SK-MEL-5 (cell line): ENCODE data around the gene BTBD9. TPM values are rescaled to one million over a fixed set of nuclear protein-coding genes. Genes with fewer than 3 reads are reported as not detected.
"Not testable (repeated sequence)": the region's sequence is repeated elsewhere in the genome, so short reads cannot be mapped to it uniquely, and the experiment has no call there.

Source experiments
- DNase-seq: peaks from one replicate; pipeline ENCODE4 v3.0.0-alpha.2; 2016; ENCODE audit warnings: low read depth, low spot score
- in situ Hi-C: cut with HindIII; loops from 2 replicates; pipeline ENCODE4 v1.10.0; 2016; ENCODE audit warnings: low sequenced_read_pairs, high pct_unique_total_duplicates, low pct_unique_long_range_greater_than_20kb
- total RNA-seq: library from RNA; depleted of rRNA; stranded (reverse); fragments of >200 nt; shearing (Covaris generic); gene quantifications from 2 replicates; pipeline ENCODE4 v1.2.3, GENCODE V29; 2014

Gene BTBD9
- total RNA-seq, 1 experiment from 2014 or later, result 11.9 TPM

DNA sequence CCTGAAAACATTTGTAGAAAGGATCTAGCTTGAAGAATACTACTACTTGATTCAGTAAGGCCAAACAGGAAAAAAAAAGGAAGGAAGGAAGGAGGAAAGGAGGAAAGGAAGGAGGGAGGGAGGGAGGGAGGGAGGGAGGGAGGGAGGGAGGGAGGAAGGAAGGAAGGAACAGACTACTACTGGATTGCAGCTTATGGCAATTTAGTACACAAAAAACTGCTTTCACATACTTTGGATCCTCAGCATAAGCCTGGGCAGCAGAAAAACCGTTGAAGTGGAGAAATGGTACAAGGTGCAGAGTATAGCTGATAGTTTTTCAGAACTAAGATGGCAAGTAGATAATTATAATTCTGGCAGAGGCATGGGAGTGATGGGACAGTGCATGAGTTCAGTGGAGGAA lies 201.6 kb downstream of the BTBD9 start:
- in situ Hi-C loops, result no loop called here
- DNase-seq, result no peak

DNA sequence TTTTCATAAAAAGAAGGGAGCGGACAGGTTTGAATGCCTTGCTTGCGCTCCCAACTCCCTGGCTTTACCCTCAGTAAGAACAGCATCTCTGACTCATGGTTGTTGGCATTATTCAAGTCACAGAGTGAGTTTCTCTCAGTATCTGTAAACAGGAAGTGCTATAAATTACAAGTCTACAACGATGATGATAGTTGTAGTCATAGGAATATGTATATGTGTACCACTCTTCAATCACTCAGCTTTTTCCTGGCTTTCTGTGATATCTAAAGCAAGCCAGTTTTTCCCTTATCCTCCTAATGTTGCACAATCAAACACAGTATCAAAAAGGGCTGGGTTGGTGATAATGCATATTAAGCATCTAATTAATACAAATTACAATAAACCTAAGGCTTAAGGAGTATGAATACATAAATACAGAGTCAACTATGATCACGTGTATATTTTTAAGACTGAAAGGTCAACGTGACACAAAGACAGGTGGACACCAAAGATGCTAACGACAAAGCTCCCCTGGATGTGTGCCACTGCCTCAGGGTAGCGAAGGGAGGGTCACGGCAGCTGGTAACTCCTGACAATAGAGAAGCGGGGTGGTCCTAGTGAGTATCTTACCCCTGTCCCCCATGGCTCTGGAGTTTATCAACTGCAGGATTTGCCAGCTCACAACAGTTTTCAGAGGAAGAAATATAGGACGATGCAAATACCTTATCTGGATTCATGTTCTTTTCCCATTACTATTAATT lies 202.8 kb downstream of the BTBD9 start:
- in situ Hi-C loops, result no loop called here
- no peak for DNase-seq

DNA sequence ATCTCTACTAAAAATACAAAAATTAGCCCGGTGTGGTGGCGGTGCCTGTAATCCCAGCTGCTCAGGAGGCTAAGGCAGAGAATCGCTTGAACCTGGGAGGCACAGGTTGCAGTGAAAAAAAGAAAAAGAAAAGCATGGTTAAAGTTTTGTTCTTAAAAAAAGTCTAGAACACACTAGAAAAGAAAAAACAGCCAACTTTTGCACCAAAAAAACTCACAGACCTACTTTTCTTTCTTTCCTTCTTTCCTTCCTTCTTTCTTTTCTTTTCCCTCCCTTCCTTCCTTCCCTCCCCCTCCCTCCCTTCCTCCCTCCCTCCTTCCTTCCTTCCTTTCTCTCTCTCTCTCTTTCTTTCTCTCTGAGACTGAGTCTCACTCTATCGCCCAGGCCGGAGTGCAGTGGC lies 204.4 kb downstream of the BTBD9 start:
- in situ Hi-C loops, result no loop called here
- DNase-seq, result no peak

DNA sequence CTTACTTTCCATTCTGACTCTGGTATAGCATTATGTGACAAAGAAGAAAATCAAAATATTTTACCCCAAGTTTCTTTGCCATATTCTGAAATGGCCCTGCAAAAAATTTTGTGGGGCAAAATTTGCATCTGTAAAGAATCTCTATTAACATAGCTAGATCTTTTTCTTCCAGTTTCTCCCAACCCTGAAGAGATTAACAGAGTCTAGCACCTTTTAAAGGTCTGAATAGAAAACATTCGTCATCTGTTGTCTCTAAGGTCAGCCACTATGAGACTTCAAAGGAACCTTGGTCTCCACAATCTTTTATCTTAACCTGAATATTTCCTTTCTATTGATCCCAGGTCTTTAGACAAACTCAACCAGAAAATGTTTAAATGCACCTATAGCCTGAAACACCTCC lies 205.7 kb downstream of the BTBD9 start:
- DNase-seq, result no peak
- in situ Hi-C loops, result no loop called here

DNA sequence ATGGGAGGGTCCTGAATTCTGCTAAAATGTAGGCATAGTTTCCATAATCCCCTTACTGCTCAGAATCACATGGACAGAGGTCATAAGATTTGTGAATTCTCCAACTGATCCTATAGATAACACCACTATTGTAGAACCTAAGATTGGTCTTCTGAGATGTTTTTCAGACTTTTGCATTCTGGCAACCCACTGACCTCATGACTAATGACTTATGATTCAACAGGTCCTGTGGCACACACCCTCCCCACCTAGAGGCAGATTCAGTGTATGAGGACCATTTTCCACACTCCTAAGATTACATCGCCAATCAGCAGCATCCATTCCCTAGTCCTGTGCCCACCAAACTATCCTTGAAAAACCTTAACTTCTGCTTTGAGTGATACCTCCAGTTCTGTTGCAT lies 207.2 kb downstream of the BTBD9 start:
- DNase-seq, result peak; percentile 65
- in situ Hi-C loops, result no loop called here

DNA sequence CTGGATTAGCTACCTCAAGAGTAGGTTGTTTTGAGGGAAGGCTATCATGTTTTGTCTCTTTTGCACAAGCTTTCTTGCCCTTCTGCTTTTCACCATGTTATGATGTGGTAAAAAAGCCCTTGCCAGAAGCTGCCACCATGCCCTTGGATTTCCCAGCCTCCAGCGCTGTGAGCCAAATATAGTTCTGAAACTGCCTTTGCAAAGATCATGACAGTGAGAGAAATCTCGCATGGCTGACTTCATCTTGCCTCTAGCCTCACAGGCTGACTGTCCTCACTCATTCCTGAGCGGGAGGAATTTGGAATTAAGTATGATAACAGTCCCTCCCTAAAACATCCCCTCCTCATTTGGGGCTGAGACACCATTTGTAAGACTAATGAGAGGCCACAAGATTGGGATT lies 207.7 kb downstream of the BTBD9 start:
- DNase-seq, result no peak
- in situ Hi-C loops, result no loop called here

DNA sequence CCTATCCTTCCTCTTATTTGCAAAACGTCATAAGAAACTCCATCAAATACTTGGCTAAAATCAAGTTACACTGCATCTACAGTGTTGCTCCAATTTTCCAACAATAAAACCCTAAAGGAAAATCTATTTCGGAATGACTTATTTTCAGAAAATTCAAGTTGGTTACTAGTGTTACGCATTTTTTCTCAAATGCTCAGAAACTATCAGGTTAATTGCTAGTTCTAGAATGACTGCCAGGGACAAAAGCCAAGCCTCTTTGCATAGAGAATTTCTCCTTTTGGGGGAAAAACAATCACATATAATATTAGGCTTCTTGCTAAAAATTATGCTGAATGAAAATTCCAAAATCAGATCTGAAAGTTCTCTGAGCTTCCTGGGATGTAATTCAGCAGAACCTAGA lies 210.2 kb downstream of the BTBD9 start:
- DNase-seq, result no peak
- in situ Hi-C loops, result no loop called here

DNA sequence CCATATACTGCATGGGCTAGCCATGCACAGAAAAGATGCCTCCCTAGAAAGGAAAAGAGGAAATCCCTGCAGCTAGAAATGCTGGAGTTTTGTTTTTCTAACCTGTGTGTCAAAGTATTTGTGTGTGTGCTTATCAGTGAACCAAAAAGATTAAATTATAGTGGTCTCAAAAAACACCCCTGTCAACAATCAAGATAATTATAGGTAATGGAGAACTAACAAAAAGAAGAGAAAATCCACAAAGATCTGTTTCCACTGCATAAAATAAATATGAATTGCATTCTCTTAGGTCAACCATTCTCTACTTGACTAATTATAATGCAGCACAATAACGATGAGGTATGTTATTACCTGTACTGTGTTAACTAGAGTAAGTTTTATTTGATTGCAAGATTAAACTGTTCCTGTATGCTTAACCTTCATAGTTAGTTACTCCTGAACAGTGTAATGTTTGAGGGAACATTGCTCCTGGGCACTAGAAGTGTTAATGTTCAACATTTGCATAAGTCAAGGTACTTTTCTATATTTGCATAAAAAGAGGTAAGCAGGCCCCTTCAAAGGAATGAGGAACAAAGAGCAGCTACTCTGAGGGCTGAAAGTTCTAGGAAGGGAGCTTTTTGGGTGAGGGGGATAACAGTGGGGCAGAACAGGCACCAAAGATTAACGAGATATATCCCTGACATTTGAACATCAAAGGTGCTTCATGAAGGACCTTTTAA lies 212.1 kb downstream of the BTBD9 start:
- no peak for DNase-seq
- in situ Hi-C loops, result no loop called here

DNA sequence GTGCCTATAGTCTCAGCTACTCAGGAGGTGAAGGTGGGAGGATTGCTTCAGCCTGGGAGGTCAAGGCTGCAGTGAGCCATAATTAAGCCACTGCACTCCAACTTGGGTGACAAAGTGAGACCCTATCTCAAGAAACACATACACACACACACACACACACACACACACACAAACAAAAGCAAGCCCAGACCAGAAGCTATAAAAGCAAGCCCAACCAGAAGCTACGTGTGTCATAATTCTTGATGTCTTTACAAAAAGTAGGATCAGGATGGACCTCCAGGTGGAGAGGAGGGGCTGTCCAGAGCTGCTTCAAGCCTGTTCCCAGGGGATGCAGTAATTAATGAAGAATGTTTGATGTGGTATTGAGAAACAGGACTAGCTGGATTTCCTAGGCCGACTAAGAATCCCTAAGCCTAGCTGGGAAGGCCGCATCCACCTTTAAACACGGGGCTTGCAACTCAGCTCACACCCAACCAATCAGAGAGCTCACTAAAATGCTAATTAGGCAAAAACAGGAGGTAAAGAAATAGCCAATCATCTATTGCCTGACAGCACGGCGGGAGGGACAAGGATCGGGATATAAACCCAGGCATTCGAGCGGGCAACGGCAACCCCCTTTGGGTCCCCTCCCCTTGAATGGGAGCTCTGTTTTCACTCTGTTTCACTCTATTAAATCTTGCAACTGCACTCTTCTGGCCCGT lies 213.8 kb downstream of the BTBD9 start:
- in situ Hi-C loops, DNase-seq: not testable (repeated sequence)

DNA sequence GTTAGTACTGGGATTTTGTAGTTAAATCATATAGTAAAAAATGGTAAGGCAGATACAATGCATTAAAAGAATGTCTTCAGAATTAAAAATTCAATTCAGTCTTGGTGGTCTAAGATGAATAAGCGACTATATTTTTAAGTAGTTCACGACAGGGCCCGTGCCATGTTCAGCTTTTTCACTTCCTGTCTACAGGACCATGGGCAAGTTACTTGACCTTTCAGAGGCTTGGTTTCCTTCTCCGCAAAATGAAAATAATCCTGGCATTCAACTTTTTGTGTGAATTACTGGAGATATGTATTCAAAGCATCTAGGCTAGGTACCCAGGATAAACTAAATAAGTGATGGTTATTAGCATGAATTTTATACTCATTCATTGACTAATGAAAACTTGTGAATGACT lies 216.0 kb downstream of the BTBD9 start:
- in situ Hi-C loops, result no loop called here

DNA sequence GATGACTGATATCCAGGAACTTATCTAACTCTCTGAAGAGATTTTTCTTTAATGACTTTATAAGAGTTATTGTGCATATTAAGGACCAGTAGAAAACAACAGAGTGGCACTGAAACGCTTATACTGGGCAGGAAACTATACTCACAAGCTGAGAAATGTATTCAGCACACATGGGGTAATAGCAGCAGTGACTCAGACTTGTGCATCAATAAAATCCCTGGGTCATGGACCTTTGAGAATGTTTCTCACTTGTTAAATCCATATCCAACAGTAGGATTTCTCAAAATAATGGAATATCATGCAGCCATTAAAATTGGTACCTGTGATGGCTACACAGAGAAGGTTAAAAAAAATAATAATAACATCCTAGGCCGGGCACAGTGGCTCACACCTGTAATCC lies 219.5 kb downstream of the BTBD9 start:
- DNase-seq, result no peak
- in situ Hi-C loops, result no loop called here

More for the DNA sequence above, 216.0 kb downstream of the BTBD9 start:
- DNase-seq, result no peak

DNA sequence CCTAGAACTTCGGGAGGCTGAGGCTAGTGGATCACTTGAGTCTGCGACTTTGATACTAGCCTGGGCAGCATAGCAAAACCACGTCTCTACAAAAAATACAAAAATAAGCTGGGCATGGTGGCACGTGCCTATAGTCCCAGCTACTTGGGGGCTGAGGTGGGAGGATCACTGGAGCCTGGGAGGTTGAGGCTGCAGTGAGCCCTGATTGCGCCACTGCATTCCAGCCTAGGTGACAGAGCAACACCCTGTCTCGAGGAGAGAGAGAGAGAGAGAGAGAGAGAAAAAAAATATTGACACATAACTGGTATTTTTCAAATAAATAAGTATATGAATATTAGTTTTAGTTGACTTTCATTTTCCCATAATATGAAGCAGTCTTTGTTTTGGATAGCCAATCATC lies 222.2 kb downstream of the BTBD9 start:
- in situ Hi-C loops, result no loop called here
- no peak for DNase-seq

DNA sequence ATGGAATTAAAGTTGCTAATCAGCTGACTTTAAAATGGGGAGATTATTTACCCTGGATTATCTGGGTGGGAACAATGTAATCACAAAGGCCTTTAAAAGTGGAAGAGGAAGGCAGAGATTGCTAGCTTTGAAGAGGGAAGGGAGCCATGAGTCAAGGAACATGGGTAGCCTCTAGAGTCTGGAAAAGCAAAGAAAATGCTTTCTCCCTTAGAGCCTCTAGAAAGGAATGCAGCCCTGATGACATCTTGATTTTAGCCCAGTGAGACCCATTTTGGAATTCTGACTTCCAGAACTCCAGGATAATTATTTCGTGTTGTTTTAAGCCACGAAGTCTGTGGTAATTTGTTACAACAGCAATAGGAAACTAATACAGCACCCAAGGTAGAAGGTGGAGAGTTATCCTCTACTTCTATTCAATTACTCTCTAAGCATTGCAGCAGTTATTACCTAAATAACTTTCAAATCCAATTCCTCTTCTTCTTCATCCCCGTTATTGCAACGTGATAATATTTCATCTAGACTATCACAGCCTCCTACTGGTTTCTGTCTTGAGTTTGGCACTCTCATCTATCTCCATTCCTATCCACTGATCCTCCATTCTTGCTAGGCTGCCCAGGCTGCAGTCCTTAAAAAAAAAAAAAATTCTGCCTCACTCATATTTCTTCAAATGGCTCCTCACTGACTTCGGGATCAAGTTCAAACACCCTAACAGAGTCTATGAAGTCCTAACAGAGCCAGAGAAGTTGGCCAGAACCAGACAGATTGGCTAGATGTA lies 224.3 kb downstream of the BTBD9 start:
- no peak for DNase-seq
- in situ Hi-C loops, result no loop called here

DNA sequence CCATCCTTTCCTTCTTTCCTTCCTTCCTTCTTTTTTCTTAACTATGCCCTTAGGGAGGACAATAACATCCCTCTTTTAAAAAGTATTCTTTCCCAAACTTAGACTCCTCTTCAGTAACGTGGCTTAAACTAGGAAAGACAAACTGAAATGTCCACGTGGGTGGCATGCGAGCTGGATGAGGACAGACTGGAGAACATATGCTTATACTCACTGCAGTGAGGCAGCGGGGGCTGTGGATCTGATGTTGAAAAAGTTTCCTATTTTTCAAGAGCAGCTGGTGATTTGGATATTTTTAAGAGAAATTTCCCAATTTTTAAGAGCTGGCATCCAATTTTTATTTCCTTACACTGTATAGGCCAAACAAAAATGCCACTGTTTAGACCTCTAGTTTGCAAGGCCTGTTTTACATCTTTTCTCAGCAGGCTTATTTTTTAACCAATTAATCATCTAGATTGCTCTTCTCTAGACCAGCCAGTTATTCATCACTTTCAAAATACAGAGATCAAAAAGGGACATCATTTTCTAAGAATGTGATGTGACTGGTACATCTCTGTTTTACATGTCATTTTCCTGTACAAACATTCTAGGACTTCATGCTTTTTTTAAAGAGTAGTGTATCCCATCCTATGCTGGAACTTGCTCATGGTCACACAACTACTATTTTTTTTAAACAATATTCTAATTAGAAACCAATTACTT lies 226.5 kb downstream of the BTBD9 start:
- DNase-seq, result no peak
- in situ Hi-C loops, result no loop called here

DNA sequence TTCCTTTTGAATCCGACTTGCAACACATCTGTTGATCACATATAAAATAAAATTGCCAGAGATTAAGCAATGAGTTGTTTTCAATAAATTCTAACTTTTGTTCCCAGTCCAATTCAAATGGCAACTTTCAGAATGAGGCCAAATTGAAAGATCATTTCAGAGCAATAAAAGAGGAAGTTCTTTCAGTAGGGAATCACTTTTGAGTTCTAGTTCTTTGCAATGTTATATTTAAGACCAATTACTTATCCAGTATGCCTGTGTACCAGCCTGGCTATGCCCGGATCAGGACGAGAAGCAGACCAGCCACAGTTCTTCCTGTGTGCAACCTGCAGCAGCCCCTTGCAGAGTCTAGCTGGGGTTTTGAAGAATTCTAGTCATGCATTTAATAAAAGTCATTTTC lies 232.5 kb downstream of the BTBD9 start:
- in situ Hi-C loops, result no loop called here
- no peak for DNase-seq

DNA sequence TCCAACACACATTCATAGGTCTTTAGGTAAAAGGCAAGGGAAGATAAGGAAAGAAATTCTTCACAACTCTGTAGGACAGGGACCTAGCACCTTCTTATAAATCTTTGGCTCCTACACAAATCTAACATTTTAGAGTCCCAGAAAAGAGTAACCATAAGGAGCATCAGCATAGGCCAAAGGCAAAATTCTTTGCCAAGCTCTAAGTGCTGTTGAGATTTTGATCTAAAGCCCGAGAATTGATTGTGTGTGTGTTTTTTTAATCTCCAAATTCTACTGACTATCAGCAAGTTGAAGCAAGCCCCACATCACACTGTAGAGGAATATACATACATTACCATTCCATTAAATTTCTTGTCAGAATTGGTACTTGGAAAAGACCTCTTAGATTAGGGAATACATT lies 233.6 kb downstream of the BTBD9 start:
- in situ Hi-C loops, result no loop called here
- DNase-seq, result no peak

DNA sequence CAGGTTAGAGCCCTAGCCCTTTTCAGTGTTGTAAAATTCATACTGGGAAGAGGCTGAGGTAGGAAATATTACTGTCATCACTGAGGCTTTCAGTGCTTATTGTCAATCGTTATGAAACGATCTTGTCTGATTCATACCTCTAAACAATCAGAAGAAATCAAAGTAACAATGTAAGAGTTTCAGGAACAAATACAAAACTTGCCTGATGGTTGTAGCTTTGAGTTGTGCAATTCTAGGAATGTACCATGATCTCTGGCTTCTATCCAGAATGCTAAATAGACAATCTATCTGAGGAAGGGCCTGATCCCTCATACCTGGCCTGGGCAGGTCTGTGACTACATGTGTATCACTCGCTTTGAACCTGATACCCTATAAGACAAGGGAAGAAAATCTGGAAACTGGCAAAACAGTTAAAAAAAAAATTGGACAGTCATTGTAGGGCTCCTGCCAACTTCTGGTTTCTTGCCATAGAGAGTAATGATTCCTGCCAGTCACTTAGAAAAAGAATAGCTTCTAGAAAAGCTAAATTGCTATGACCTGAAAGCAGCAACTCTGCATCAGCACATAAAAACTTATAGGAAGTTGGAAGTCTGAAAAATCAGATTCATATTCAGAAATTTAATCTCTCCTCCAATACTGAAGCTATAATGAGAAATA lies 234.7 kb downstream of the BTBD9 start:
- in situ Hi-C loops, result no loop called here
- DNase-seq, result no peak
